Effector memory CD8-positive, alpha-beta T cell (primary cell): ENCODE measurements around the gene FAM163B.

Experiments
- ATAC-seq: fragments of 150-1000 bp; cut with Tn5 transposase; replicated peaks from 2 replicates; pipeline ENCODE4 v1.10.0; 2021; ENCODE audit warnings: mild to moderate bottlenecking, moderate library complexity
- DNase-seq, 3 experiments: peaks; one replicate each; pipeline ENCODE4 v3.0.0; 2021
- H3K27ac Mint-ChIP-seq, 2 donors: one replicate each; pipeline ENCODE4 v1.8.0; 2022; ENCODE audit warnings: mild to moderate bottlenecking in 2 of 2, mixed read lengths in 2 of 2, moderate library complexity in 2 of 2
- H3K27me3 Mint-ChIP-seq, 2 donors: one replicate each; pipeline ENCODE4 v1.8.0; 2022; ENCODE audit warnings: mixed read lengths in 2 of 2
- H3K36me3 Mint-ChIP-seq: one replicate; pipeline ENCODE4 v1.8.0; 2022; ENCODE audit warnings: mild to moderate bottlenecking, moderate library complexity, mixed read lengths; ENCODE audit not compliant: insufficient read depth
- H3K4me1 Mint-ChIP-seq, 2 donors: one replicate each; pipeline ENCODE4 v1.8.0; 2022; ENCODE audit warnings: low read depth in 2 of 2, mixed read lengths in 2 of 2
- H3K4me3 Mint-ChIP-seq, 2 donors: one replicate each; pipeline ENCODE4 v1.8.0; 2022; ENCODE audit warnings: mild to moderate bottlenecking in 2 of 2, mixed read lengths in 2 of 2, moderate library complexity in 2 of 2
- H3K9me3 Mint-ChIP-seq, 2 donors: one replicate each; pipeline ENCODE4 v1.8.0; 2022; ENCODE audit warnings: mixed read lengths in 2 of 2

Gene FAM163B

GRCh38 chr9:133619791-133620190 lies 10.6 kb upstream of the FAM163B start:
- Mint-ChIP-seq H3K4me1 (peaks cover 17 to 19% of the 10 kb centered on the region in 2 donors), H3K9me3 (no peaks in the 10 kb centered on the region), H3K27me3 (peaks cover 8 to 58% of the 10 kb centered on the region in 2 donors), H3K36me3 (peaks cover 3% of the 10 kb centered on the region), H3K4me3 (peak overlapping the region; percentile 4 to 60), H3K27ac (peak overlapping the region; percentile 12 to 19)
- DNase-seq (peak; percentile 20 to 43 (median 27)), ATAC-seq (peak; percentile 88)

- Mint-ChIP-seq H3K9me3 (no peaks in the 10 kb centered on the region), H3K4me1 (peaks cover 17 to 19% of the 10 kb centered on the region in 2 donors), H3K4me3 (no peak overlapping the region), H3K27ac (peak overlapping the region in 1 of 2 donors; percentile 26), H3K36me3 (peaks cover 3% of the 10 kb centered on the region), H3K27me3 (peaks cover 3 to 63% of the 10 kb centered on the region in 2 donors)
- ATAC-seq (no peak), DNase-seq (no peak)
Measured at GRCh38 chr9:133618726-133619125, 9.5 kb upstream of the FAM163B start.

- Mint-ChIP-seq H3K36me3 (peaks cover 3% of the 10 kb centered on the region), H3K9me3 (no peaks in the 10 kb centered on the region), H3K27ac (no peak overlapping the region), H3K4me3 (no peak overlapping the region), H3K27me3 (peaks cover 15 to 72% of the 10 kb centered on the region in 2 donors), H3K4me1 (peaks cover 13 to 19% of the 10 kb centered on the region in 2 donors)
- no peak for DNase-seq
- ATAC-seq = no peak
Measured at GRCh38 chr9:133616643-133617405, 7.6 kb upstream of the FAM163B start.

DNA sequence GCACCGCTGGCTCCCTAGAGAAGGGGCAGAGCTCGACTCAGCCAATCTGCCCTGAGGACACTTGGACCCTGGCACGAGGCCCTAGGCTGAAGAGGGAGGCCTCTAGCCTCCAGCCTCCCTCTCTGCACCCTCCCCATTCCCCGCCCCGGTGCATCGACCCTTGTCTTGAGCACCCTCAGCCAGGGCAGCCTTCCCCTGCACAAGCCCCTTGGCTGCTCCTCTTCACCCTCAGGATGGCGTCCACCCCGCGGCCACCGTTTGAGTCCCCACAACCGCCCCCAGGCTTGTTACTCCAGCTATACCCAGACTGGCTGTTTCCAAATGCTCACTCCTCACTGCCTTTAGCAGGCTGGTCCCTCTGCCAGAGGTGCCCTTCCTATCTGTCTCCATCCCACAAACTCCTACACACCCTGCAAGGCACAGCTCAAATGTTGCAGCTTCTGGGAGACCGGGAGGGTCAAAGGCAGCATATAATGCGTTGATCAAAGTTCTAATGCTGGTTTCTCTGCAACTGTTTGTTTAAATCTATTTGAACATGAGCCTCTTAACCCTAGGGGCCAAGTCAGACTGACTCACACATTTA lies 6.5 kb upstream of the FAM163B start:
- peaks cover 9 to 17% of the 10 kb centered on the region in 2 donors for H3K4me1 Mint-ChIP-seq
- no peaks in the 10 kb centered on the region for H3K9me3 Mint-ChIP-seq
- peaks cover 3% of the 10 kb centered on the region for H3K36me3 Mint-ChIP-seq
- H3K27me3 Mint-ChIP-seq = peaks cover 27 to 82% of the 10 kb centered on the region in 2 donors
- no peak for ATAC-seq
- DNase-seq = no peak
- no peak overlapping the region for H3K4me3 Mint-ChIP-seq
- H3K27ac Mint-ChIP-seq = no peak overlapping the region

DNA sequence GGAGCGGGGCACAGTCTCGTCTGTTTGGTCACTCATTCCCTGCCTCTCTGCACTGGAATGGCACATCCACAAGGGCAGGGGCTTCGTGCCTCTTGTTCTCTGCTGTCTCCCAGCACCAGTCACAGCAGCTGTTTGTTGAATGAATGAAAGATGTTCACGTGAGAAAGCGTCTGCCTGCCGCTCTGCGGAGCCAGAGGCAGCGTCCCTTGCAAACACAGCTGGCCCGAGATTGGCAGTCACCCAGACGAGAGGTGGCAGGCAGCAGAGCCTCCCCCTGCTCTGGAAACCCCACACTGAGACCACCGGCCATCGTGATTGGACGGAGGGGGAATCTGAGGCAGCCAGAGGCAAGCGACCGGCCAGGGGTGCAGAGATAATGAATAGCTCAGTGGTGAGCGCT lies 6.0 kb upstream of the FAM163B start:
- H3K27ac Mint-ChIP-seq = no peak overlapping the region
- DNase-seq = no peak
- H3K9me3 Mint-ChIP-seq = no peaks in the 10 kb centered on the region
- no peak overlapping the region for H3K4me3 Mint-ChIP-seq
- peaks cover 3% of the 10 kb centered on the region for H3K36me3 Mint-ChIP-seq
- peaks cover 32 to 87% of the 10 kb centered on the region in 2 donors for H3K27me3 Mint-ChIP-seq
- ATAC-seq = no peak
- peaks cover 8 to 13% of the 10 kb centered on the region in 2 donors for H3K4me1 Mint-ChIP-seq

DNA sequence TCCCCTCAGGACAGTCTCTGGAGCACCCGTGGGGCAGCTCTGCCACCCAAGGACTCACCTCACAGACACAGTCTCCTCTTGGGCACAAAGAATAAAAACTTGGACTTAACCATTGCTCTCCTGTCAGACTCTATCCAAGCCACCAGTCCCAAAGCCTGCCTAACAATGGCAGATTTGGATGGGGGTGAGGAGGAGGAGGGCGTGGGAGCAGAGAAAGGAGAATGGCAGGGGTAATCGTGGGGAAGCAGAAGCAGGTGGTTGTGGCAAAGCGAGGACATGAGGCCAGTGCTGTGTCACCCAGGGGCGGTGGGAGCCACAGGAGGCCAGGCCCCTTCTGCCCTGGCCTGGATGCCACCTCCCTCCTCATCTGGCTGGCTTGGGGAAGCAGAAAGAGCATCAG lies 5.5 kb upstream of the FAM163B start:
- peaks cover 37 to 92% of the 10 kb centered on the region in 2 donors for H3K27me3 Mint-ChIP-seq

DNA sequence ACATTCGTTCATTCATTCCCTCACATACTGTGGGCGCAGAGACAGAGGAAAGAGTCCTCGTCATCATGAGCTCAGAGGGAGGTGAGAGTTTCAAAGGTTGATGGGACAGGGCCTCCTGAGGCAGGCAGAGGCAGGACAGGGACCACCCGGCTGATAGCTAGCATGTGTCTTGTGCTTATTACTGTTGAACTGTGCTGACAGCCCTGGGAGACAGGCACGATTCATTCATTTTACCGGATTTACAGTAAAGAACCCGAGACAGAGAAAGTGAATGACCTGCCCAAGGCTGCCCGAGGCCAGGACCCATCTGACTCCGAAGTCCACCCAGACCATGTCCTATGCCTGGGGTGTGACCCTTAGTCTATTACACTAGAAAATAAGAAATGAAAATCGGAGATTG lies 4.9 kb upstream of the FAM163B start:
- H3K4me1 Mint-ChIP-seq = peaks cover 2 to 4% of the 10 kb centered on the region in 2 donors
- H3K27me3 Mint-ChIP-seq = peaks cover 40 to 95% of the 10 kb centered on the region in 2 donors
- ATAC-seq (no peak), DNase-seq (no peak)
- H3K9me3 Mint-ChIP-seq = no peaks in the 10 kb centered on the region
- no peak overlapping the region for H3K27ac Mint-ChIP-seq
- no peak overlapping the region for H3K4me3 Mint-ChIP-seq
- H3K36me3 Mint-ChIP-seq = peaks cover 3% of the 10 kb centered on the region

More for the DNA sequence above, 5.5 kb upstream of the FAM163B start:
- DNase-seq (no peak), ATAC-seq (no peak)
- Mint-ChIP-seq H3K36me3 (peaks cover 3% of the 10 kb centered on the region), H3K4me3 (no peak overlapping the region), H3K4me1 (peaks cover 4 to 8% of the 10 kb centered on the region in 2 donors), H3K27ac (no peak overlapping the region), H3K9me3 (no peaks in the 10 kb centered on the region)

DNA sequence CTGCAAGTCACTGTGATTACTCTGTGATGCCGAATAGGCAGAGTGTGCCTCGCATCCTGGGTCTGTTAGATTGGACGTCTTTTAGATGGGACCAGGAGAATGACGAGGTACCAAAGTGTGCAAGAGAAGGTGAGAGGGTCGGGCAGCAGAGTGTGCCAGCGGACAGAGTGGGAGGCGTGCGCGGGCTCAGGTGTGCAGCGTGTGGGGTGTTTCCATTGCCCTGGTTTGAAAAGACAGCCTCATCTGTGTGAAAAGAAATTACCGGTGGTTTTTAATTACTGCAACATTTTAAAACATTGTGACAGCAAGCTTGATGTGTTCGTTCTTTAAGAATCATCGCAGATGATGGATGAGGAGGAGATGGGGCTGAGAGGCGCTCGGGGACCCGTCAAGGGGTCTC lies 4.2 kb upstream of the FAM163B start:
- no peak for ATAC-seq
- H3K27me3 Mint-ChIP-seq = peaks cover 41 to 94% of the 10 kb centered on the region in 2 donors

GRCh38 chr9:133612816-133613215 lies 3.6 kb upstream of the FAM163B start:
- no peak overlapping the region for H3K4me3 Mint-ChIP-seq
- peaks cover 45 to 94% of the 10 kb centered on the region in 2 donors for H3K27me3 Mint-ChIP-seq
- H3K9me3 Mint-ChIP-seq = no peaks in the 10 kb centered on the region
- ATAC-seq = no peak
- no peak overlapping the region for H3K27ac Mint-ChIP-seq
- no peaks in the 10 kb centered on the region for H3K36me3 Mint-ChIP-seq
- DNase-seq = no peak
- H3K4me1 Mint-ChIP-seq = no peaks in the 10 kb centered on the region

More for the DNA sequence above, 4.2 kb upstream of the FAM163B start:
- DNase-seq = no peak
- H3K4me3 Mint-ChIP-seq = no peak overlapping the region
- H3K36me3 Mint-ChIP-seq = peaks cover 1% of the 10 kb centered on the region
- H3K9me3 Mint-ChIP-seq = no peaks in the 10 kb centered on the region
- no peak overlapping the region for H3K27ac Mint-ChIP-seq
- H3K4me1 Mint-ChIP-seq = no peaks in the 10 kb centered on the region

DNA sequence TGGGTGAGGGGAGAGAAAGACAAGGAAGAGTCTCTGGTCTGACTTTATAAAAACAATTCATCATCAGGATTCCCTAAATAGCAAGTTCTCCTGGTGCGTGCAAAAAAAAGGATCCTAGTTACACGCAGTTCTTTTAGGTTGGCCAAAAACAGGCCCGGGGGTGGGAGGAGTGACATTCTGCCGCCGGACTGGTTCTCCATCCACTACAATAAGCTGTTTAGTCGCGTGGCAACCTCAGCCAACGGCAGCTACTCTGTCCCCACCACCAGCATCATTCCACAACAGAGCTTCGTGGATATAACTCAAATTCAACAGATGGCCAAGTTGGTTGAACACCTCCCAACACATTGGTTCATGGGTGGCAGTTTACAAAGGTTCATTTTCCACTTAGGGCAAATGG lies 2.9 kb upstream of the FAM163B start:
- Mint-ChIP-seq H3K4me1 (no peaks in the 10 kb centered on the region), H3K36me3 (no peaks in the 10 kb centered on the region), H3K9me3 (no peaks in the 10 kb centered on the region), H3K27ac (no peak overlapping the region), H3K27me3 (peaks cover 50 to 94% of the 10 kb centered on the region in 2 donors), H3K4me3 (no peak overlapping the region)
- no peak for DNase-seq
- no peak for ATAC-seq

- H3K27ac Mint-ChIP-seq = no peak overlapping the region
- no peak for ATAC-seq
- DNase-seq = no peak
- peaks cover 62 to 94% of the 10 kb centered on the region in 2 donors for H3K27me3 Mint-ChIP-seq
- H3K4me1 Mint-ChIP-seq = no peaks in the 10 kb centered on the region
- no peaks in the 10 kb centered on the region for H3K36me3 Mint-ChIP-seq
- no peak overlapping the region for H3K4me3 Mint-ChIP-seq
- no peaks in the 10 kb centered on the region for H3K9me3 Mint-ChIP-seq
Measured at GRCh38 chr9:133610845-133611244, 1.7 kb upstream of the FAM163B start.

GRCh38 chr9:133608889-133609288 lies 300 bp downstream of the FAM163B start:
- ATAC-seq = no peak
- Mint-ChIP-seq H3K27ac (no peak overlapping the region), H3K27me3 (peaks cover 72 to 94% of the 10 kb centered on the region in 2 donors), H3K4me3 (no peak overlapping the region), H3K9me3 (no peaks in the 10 kb centered on the region), H3K4me1 (peaks cover 0 to 5% of the 10 kb centered on the region in 2 donors), H3K36me3 (no peaks in the 10 kb centered on the region)
- DNase-seq = no peak

DNA sequence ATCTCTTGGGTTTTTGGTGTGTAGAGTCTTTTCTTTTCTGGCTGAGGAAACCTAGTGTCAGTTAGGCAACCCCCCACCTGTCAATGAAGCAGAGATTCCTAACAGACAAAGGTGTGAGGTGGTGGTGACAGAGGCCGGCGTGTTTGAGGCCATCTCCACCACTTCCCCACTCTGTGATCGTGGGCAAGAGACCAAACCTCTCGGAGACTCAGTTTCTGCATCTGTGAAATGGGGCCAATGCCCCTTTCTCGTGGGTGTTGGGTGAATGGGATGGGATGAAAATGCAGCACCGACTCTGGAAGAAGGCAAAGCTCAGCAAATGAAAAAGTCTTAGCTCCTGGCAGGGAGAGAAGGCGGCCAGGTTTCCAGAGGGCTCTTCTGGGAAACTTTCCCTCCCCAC lies 807 bp downstream of the FAM163B start:
- H3K4me1 Mint-ChIP-seq = peaks cover 0 to 5% of the 10 kb centered on the region in 2 donors
- H3K9me3 Mint-ChIP-seq = no peaks in the 10 kb centered on the region
- H3K27ac Mint-ChIP-seq = no peak overlapping the region
- H3K27me3 Mint-ChIP-seq = peaks cover 69 to 94% of the 10 kb centered on the region in 2 donors
- peak overlapping the region in 1 of 2 donors; percentile 5 for H3K4me3 Mint-ChIP-seq
- no peak for ATAC-seq
- DNase-seq = no peak
- no peaks in the 10 kb centered on the region for H3K36me3 Mint-ChIP-seq

- no peak for ATAC-seq
- Mint-ChIP-seq H3K27ac (no peak overlapping the region), H3K36me3 (no peaks in the 10 kb centered on the region), H3K9me3 (no peaks in the 10 kb centered on the region), H3K4me3 (peak overlapping the region in 1 of 2 donors; percentile 5), H3K27me3 (peaks cover 65 to 94% of the 10 kb centered on the region in 2 donors), H3K4me1 (peaks cover 0 to 5% of the 10 kb centered on the region in 2 donors)
- no peak for DNase-seq
Measured at GRCh38 chr9:133607976-133608375, 1.2 kb downstream of the FAM163B start.
